HG02588 (cell line): ENCODE data around the gene ATG7.
A peak's percentile ranks its signal among the peaks of the same experiment; 100 is the strongest.

Source experiments
- ATAC-seq: cut with Tn5 transposase; IDR thresholded peaks from one replicate; pipeline ENCODE4 v1.9.1; 2021; ENCODE audit warnings: mild to moderate bottlenecking, moderate library complexity; ENCODE audit not compliant: unreplicated experiment

The ATG7 gene

DNA sequence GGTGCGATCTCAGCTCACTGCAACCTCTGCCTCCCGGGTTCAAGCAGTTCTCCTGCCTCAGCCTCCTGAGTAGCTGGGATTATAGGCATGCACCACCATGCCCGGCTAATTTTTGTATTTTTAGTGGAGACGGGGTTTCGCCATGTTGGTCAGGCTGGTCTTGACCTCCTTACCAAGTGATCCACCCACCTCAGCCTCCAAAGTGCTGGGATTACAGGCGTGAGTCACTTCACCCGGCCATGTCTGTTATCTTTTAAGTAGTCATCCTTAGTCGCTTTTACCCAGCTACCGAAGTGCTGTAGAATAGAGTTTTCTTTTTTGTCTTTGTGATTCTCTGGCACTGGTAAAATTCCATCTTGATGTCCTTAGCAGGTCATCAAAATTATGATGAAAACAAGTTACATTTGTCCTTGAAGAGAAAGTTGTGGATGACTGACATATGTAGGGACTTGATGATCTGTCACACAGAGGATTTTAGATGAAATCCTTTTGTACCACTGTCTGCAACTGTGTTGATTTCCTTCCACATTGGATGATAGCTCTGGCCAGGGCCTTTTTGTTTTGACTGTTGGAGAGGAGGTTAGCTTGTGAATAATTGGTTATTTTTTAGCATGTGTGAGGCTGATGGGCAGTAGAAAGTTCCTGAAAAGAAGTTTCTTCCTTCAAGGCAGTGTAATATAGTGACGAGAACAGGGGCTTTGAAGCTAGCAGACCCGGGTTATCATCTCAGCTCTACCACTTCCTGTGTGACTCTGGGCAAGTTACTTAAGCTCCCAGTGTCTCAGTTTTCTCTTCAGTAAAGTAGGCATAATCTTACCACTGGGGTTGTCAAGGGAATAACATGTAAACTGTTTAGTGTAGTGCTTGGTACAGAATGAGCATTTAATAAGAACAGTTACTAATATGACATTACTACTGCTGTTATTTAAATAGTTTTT lies 18.8 kb downstream of the ATG7 start:
- no peak for ATAC-seq

DNA sequence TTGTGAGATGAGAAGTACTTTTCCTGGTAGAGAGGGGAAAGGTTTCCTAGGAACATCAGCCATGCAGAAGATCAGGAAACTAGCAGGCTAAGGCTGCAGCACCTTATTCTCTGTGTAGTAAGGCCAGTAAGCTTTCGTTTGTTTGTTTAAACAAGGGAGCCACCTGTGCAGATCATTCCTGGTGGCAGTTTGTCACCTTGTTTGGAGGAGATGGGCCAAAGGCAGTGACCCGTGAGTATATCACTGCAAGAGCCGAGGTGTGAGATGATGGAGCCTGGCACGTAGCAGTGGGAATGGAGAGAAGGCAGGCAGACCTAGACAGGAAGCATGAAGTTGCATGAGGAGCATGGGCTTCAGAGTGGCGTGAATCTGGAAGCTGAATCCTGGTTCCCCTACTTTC lies 19.6 kb downstream of the ATG7 start:
- no peak for ATAC-seq

DNA sequence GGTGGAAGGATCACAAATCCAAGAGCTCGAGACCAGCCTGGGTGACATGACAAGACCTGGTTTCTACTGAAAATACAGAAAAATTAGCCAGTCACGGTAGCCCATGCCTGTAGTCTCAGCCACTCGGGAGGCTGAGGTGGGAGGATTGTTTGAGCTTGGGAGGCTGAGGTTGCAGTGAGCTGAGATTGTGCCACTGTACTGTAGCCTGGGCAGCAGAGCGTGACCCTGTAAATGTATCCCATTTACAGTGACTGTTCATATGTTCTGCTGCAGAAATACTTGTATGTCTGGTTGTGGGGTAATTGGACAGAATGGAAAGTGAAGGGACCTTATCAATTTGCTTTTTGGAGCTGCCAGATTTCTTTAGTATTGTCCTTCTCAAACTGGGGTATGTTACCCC lies 24.9 kb downstream of the ATG7 start:
- no peak for ATAC-seq

DNA sequence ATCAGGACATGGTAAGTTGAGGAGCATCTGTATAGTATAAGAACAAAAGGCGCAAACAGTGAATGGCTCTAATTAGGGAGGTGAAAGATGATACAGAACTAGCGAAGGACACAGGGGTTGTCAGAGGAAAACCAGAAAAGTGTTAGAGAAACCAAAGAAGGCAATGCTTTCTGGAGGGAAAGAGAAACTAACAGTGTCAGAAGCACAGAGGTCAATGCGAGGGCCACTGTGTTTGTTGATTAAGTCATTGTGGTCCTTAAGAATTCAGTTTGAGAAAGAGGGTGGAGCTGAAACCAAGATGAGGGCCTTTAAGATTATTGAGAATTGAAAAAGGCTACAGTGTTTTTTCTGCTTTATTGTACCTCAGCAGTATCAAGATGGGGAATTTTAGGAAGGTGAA lies 28.8 kb downstream of the ATG7 start:
- peak; percentile 78 for ATAC-seq

DNA sequence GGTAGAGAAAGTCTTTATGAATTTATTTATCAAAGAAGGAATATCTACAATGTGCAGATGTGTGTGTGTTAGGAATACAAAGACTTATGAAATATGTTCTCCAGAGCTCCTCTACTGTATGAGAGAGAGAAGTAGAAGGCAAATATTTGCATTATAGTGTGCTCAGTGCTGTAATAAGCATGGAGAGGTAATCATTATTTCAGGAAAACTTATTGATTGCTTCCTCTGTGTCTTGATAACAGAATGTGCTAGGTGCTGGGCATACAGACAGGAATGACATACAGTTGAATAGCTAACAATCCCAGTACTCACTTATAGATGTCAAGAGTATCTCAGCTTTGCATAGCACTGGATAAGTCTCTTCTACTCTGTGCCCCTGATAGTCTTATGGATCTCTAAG lies 30.2 kb downstream of the ATG7 start:
- ATAC-seq = no peak

DNA sequence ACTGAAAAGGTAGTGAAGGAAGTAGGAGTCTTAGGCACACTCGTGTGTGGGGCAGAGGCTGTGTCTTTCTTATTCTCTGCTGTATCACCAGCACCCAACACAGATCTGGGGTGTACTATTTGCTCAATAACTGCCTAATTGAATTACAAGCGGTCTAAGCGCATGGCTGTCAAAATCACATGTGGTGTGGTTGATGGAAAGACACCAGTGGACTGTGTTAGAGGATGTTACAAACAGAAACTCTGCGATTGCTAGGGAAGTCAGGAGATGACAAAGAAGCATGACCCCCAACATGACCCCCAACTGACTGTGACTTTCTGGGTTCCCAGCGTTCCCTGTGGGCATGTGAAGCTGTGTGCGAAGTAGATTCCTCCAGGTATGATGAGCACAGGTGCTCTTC lies 32.0 kb downstream of the ATG7 start:
- ATAC-seq = no peak

DNA sequence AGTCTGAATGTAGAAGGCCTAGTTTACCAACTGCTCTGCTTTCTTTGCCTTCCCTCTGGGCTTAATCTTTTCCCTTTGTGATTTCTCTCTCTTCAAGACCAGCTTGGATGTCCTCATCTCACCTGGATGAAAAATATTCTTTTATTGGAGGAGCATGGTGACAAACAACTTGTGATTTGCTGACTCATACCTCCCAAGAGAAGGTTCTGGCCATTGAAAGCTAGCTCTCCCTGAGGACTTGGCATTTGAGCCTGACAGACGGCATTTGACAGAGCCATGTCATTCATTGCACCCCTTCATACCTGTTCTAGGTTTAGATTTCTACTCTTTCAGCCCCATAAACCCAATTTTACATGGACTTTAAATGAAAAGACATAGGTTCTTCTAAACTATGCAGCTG lies 33.3 kb downstream of the ATG7 start:
- no peak for ATAC-seq

DNA sequence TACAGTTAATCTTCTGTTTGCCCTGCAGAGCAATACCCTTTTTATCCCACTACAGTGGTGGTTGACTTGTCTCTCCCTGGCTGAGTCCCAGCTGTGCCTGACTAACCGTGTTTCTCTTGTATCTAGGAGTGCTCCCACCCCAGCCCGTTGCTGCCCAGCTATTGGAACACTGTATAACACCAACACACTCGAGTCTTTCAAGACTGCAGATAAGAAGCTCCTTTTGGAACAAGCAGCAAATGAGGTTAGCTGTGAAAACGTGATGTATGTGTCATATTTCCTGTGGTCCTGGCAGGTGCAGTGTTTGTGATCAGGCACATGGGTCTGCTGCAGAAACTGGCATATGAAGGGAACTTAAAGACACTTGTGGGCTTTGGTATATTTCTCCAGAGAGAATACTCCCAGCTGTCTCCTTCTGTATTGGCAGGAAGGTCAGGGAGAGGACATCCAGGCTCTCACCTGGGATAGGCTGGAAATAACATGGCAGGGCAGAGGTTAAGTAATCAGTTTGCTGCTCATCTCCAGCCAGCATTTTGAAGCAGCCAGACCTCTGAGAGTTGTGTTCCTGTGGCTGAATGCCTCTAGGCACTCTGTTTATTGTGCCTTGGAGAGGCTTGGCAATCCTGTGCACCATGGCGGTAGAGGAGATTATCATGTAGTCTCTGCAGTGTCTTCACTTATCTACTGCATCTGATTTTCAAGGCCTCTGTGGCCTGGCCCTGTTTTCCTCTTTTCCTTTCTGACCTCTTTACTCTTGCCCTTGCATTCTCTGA lies 34.8 kb downstream of the ATG7 start:
- no peak for ATAC-seq

DNA sequence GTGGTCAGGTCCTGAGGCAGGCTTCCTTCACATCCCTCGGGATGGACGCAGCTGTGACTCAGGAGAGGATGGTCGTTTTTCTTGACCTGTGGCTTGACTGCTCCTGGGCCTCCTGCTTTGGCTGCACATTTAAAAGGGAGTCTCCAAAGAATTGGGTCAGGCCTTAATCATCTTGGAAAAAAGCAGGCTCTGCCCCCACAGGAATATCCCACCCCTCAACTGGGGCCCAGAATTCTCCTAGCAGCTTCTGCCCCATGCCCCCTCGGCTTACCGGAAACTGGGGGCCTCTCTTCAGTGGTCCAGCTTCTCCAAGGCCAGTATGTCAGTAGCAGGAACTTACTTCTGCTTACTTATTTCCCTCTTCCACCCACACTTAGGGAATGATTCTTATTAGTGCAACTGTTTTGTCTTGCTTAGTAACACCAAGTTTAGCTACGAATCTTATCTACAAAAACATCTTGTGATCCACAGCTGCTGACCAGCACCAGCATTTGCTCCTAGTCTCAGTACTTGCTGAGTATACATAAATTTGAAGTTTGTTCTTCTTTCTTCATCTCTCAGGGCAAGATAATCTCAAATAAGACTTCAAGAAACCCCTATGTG lies 35.7 kb downstream of the ATG7 start:
- ATAC-seq = no peak

DNA sequence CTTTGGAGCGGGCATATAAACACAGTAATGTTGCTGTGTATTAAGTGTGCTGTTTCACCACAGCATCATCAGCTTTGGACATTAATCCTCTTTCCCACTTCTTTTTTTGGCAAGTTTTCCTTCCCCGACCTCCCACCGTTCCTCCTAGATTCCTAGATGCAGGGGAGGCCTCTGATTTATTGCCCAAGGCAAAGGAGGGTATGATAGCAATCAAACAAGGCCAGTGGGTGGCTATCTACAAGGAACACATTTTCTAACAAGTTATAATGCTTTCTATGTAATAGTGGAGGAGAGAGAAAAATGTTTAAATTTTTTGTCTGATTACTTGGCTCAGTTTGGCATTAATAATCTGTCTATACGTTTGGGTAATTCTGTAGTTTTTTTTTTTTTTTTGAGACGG lies 38.1 kb downstream of the ATG7 start:
- ATAC-seq = no peak

DNA sequence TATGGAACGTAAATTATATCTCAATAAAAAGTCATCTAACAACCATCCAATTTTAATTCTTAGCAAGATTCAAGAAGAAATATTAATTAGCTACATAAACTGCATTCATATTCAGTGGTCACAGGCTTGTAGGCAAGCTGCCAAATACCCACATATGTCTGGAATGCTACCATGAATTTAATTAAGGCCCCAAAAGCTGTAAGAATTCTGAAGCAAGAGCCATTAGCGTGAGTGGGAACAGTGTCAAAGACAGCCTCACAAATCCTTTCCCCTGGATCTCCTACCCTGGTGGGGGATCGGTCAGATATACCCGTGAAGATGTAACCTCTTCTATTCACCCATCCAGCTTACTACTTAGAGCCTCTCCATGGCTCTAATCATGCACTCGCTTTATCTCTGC lies 40.0 kb downstream of the ATG7 start:
- ATAC-seq = no peak

DNA sequence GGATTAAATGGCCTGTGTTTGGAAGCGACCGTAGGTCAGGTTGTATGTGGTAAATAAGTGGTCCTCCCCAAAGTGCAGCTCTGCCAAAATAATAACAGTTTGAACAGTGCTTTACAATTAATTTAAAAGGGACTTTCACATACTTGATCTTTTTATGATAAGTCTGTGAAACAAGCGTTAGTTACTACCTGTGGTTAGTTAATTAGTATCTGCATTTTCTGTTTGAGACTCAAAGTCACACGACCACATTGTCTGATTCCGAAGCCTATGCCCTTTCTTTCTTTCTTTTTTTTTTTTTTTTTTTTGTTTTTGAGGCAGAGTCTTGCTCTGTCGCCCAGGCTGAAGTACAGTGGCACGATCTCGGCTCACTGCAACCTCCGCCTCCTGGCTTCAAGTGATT lies 45.1 kb downstream of the ATG7 start:
- ATAC-seq = no peak

DNA sequence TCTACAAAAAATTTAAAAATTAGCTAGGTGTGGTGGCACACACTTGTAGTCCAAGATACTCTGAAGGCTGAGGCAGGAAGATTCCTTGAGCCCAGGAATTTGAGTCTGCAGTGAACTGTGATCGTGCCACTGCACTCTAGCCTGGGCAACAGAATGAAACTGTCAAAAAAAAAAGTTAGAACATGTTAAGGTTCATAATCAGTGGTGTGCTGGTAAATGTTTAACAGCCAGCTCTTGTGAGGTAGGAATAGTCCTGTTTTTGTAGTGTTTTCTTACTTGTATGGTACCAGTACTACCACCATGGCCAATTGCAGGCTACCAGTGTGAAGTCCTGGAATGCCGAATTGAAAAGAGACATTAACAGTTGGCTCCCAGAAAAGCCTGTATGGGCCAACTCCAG lies 50.7 kb downstream of the ATG7 start:
- no peak for ATAC-seq

DNA sequence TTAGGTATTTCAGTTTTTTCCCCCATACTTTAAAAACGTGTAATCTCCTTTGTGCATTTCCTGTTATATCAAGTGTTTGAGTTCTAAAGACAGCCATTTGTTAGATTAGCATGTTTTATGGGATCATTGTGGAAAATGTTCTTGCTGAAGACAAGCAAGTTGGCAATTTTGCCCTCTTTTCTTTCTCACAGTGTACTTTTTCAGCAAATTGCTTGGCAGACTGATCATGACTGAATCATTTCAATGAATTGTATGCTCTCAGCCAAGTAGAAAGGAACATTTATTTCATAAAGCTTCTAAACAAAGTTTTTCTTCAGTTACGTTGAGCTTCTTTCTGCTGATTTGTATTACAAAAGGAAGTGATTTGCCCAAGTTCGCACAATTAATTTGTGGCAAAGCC lies 51.6 kb downstream of the ATG7 start:
- no peak for ATAC-seq

DNA sequence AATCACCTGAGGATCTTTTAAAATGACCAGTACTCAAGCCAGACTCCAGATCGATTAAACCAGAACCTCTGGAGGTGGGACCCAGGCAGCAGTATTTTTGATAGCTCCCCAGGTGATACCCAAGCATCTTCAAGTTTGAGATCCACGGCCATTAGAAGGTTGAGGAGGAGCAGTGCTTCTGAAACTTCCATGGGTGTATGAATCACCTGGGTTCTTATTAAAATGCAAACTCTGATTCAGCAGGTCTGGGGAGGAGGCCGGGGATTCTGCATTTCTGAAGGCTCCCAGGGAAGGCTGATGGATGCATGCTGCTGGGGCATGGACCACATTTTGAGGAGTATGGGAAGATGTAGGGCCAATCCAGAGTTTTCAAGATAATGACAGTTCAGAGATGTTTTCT lies 55.4 kb downstream of the ATG7 start:
- ATAC-seq = no peak

DNA sequence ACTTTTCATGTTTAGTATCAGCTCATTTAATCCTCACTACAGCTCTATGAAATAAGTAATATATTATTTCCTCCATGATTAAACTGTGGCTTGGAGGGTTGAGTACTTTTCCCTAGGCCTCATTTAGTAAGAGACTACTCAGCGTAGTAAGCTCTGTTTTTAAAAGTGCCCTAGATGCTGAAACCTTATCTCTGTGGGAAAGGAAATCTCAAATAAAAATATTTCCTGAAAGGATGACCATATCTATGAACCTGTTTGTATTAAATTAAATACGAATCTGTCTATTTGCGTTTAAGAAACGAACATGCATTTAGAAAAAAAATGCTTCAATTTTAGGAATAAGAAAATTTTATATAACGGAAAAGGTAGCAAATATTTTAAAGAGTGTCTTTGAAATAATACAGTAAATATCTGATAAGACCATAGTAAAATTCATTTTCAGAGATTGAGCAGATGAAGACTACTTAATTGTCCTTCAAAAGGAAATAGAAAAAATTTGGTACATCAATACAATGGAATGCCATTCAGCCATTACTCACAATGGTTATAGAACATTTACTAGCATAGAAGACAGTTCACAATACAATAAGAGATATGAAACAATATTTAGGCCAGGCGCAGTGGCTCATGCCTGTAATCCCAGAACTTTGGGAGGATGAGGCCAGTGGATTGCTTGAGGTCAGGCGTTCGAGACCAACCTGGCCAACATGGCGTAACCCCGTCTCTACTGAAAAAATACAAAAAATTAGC lies 56.2 kb downstream of the ATG7 start:
- no peak for ATAC-seq

DNA sequence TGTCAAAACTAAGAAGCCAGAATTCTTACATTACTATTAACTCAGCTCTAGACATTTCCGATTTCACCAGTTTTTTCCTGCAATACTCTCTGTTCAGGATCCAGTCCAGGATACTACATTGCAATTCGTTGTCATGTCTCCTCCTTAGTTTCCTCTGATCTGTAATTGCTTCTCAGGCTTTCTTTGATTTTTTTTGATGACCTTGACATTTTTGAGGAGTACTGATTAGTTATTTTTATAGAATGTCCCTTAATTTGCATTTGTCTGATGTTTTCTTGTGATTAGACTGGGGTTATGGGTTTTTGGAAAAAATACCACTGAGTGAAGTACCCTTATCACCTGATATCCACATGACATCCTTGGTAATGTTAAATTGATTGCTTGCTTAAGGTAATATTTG lies 57.6 kb downstream of the ATG7 start:
- no peak for ATAC-seq

DNA sequence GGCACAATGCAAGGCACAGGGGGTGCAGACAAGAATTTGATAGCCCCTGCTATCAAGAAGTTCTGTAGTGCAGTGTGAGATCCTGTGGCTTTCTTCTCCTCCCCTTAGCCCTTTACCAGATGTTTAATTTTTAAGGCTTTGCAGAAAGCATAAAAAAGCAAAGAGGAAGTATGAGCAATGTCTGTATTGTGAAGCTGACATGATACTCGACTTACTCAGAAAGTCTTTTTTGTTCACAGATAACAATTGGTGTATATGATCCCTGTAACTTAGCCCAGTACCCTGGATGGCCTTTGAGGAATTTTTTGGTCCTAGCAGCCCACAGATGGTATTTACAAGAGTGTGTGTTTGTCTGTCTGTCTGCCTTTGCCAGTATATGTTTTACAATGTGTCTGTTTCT lies 58.9 kb downstream of the ATG7 start:
- ATAC-seq = no peak

DNA sequence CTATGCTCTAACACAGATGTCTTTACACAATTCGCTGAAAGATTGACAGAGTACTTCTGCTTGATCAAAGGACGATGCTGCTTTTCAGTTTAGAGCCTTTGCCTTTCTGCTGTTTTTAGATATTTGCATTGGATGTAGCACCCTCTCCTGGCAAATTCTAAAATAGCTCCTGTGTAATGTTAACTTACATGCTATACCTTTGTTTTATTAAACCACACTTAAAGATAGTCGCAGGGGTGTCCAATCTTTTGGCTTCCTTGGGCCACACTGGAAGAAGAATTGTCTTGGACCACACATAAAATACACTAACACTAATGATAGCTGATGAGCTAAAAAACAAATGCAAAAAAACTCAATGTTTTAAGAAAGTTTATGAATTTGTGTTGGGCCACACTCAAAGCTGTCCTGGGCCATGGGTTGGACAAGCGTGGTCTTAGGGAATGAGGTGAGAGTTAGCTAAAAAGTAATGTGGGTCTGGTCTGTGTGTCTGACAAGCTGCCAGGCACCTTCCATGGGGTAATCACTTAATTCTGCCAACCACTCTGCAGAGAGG lies 62.9 kb downstream of the ATG7 start:
- ATAC-seq = no peak

DNA sequence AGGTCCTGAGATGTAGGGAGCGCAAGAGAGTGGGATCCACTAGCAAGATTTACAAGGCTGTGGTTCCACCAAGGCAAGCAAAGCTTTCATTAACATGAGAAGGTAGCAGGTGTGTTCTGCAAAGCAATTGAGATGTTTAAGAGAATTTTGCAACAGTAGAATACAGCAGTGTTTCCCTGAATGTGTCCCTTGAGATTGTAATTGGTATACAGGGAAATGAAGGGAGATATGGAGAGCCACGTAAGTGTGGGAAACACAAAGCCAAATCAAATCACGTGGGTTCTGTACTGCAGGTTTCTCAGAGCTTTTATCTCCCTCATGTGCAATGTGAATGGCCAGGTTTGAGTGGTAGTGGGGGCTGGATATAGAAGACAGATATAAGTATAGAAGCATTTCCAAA lies 67.3 kb downstream of the ATG7 start:
- ATAC-seq = no peak

DNA sequence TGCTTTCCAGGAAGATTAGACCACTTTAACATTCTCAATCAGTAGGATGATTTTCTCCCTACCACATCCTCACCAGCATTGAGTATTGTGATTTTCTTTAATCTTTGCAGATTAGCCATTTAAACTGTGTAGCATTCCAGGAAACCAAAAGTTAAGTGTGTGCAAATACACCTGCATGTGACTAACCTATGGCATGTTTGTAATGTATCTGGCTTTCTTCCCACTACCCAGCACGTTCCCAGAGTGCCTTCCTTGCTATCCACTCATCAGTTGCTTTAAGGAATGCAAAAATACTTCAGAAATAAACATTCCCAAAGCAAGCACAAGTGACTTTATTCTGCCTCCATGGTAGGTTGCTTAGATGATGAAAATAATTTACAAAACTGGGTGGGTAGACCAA lies 74.2 kb downstream of the ATG7 start:
- no peak for ATAC-seq
